PC-9 (cell line): Measurements from ENCODE around the gene RAD9A.

Experiments
- CTCF ChIP-seq: fragments of 200-600 bp; sonication (generic); conservative IDR thresholded peaks from 2 replicates; pipeline ENCODE4 v1.6.1; 2017; ENCODE audit warnings: mixed run types, antibody characterized with exemption, mild to moderate bottlenecking, moderate library complexity
- EZH2 ChIP-seq: fragments of 200-600 bp; sonication (generic); IDR thresholded peaks from 2 replicates; pipeline ENCODE4 v1.8.0; 2017; ENCODE audit warnings: antibody characterized with exemption, low read depth

DNA sequence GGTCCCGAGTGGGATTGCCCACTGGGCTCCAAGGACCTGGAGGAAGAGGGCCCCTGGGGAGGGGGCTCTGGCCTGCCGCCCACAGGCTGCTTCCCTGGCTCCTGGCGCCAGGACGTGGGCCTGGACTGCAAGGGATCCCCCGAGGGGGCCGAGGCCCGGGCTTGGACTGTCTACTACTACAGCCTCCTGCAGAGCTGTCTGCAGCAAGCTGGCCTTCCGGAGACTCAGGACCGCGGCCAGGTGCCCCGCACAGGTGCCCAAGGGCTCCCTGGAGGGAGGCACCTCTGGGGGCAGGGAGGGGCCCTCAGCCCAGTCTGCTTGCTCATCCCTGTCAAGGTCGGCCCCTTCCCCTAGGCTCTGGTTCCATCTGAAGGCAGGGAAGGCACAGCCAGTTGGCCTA lies 25.6 kb downstream of the RAD9A start:
- TF ChIP-seq EZH2: no peak
- TF ChIP-seq CTCF: no peak
